NCI-H1694 treated with DMSO at 0.1 percent for 48 hours (cell line): ENCODE data around the gene CPNE1.

ENCODE experiments used
- DNase-seq: peaks from one replicate; lab custom pipeline; 2025; lab: John Stamatoyannopoulos, UW

Gene CPNE1

DNA sequence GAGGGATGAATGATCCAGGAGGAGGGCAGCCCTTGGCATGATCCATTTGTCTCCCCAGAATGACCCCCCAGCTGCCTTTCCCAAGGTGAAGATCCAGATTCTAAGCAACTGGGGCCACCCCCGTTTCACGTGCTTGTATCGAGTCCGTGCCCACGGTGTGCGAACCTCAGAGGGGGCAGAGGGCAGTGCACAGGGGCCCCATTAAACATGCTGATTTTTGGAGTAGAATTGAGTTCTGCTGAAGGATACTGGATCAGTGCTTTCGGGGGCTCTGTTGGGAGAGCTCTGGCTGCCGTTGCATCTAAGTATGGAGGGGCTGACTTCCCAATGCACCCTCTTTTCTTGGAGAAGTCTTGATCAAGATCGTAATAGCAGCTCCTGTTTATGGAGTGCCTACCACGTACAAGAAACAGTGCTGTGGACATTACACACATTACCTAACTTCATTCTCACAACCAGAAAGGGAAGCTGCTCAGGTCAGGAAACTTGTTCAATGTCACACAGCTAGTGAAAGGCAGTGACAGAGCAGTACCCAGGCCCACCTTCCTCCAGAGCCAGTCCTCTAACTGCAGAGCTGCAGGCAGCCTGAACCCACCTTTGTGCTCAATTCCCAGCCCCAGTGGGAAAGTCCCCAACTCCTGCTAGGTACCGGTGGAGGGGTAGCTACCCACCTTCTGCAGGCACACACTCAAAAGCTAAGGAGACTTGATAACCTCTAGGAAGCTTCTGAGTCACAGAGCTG lies 43.7 kb downstream of the CPNE1 start:
- no peak for DNase-seq

DNA sequence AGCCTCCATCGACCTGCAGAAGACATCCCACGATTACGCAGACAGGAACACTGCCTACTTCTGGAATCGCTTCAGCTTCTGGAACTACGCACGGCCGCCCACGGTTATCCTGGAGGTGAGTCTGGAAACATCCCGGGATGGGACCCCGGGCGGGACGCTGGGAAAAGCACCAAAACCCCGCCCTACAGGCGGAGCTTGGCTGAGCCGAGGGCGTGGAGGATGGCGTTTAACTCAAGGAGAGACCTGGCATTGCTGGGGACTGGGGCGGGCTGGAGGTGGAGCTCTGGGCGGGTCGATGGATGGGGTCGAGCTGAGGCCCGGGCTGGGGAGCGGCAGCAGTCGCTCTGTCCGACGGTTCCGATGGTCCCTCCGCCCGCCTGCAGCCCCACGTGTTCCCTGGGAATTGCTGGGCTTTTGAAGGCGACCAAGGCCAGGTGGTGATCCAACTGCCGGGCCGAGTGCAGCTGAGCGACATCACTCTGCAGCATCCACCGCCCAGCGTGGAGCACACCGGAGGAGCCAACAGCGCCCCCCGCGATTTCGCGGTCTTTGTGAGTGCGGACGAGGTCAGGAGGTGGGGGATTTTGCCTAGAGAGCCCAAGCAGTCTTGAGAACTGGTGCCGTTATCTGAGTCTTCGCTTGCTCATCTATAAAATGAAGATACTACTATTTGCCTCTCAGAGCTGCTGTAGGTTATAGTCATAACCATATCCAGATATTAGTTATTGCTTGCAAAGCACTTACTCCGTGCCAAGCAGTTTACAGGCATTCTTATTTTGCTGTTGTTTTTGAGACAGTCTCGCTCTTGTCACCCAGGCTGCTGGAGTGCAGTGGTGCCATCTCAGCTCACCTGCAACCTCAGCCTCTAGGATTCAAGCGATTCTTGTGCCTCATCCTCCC lies 45.3 kb downstream of the CPNE1 start:
- peak; percentile 71 for DNase-seq

DNA sequence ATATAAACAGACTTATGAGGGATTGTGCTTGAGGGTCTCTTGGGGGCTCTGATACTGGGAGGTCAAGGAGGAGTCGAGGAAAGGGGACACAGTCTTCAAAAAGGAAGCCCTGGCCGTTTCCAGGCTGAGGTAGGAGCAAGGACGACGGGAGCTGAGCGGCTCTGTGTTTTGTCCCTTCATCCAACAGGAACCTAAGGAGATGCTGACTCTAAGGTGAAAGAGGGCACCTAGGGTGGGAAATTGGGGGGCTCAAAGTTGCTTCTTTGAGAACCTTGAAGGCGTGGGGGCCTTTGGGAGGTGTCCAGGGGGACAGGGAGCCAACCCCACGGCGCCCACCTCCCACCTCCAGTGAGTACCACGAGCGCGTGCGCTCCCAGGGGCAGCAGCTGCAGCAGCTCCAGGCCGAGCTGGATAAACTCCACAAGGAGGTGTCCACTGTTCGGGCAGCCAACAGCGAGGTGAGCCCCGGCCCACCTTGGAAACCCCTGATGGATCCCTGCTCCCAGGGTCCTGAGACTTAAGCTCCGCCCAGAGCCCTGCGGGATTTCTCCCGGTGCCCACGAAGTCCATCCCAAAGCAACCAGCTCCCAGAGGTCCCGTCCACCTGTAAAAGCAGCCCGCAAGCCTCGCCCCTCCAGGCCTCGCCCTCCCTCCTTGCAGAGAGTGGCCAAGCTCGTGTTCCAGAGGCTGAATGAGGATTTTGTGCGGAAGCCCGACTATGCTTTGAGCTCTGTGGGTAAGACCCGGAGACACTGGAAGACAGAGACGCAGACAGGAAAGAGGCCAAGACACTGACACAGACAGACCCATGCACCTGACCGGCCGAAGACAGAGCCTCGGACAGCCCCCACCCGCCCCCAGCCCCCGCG lies 46.2 kb downstream of the CPNE1 start:
- no peak for DNase-seq

GRCh38 chr20:35617397-35618262 lies 47.1 kb downstream of the CPNE1 start:
- peak; percentile 49 for DNase-seq

GRCh38 chr20:35616465-35617396 lies 48.0 kb downstream of the CPNE1 start:
- peak; percentile 16 for DNase-seq

- DNase-seq, result peak; percentile 98
These were observed 48.8 kb downstream of the CPNE1 start, which contains the start of gene SPAG4 for GRCh38 chr20:35615667-35616464. Gene SPAG4, plus strand, starts transcription at chr20:35615829. Its CDS starts 175 bp downstream, at chr20:35616004.

GRCh38 chr20:35611482-35611881 lies 53.2 kb downstream of the CPNE1 start:
- no peak for DNase-seq

DNA sequence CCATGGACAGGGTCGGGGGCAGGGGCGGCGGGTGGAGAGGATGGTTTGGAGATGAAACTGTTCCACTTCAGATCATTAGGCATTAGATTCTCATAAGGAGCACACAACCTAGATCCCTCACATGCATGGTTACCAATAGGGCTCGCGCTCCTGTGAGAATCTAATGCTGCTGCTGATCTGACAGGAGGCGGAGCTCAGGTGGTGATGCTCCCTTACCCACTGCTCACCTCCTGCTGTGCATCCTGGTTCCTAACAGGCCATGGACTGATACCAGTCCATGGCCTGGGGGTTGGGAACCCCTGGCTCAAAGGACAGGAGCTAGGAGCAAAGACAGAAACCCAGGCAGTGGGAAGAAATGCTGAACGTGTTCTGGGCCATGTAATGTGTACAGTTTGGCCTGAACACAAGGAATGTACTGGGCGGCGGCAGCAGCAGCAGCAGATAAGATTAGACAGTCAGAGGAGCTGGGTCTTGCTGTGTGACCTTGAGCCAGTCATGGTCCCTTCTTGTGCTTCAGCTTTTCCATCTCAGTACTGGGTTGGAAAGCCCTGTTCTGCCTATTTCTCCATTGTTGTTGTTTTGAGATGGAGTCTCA lies 53.8 kb downstream of the CPNE1 start:
- no peak for DNase-seq

DNA sequence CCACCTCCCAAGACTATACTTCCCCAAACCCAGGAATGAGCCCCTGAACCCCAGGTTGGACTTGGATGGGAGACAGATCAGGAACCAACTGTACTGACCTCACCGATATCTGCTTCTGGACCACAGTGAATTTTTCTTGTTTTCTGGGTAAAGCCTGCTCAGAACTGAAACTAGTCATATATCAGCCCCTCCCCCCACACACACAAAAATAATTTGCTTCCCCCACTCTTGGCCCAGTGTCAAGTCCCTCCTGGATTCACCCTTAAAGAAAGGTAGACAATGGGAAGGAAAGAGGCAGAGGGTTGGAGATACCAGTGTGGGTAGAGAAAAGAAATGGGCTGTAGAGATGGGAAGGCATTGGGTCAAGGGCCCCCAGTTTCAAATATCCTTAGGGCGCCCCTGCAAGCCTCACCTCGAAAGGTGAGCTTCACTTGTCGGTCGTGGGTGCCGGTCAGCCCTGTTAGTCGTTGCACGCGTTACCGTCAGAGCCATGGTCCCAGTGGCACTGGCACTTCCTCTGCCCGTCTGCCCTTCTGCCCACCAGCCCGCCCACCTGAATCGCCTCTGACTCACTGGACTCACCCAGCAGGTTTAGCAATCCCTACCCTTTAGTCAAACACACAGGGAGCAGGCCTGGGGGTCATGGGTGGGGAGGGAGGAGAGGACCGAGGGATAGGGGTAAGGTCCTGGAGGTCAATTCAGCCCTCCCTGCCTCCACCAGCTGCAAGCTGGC lies 57.5 kb downstream of the CPNE1 start:
- no peak for DNase-seq

GRCh38 chr20:35606127-35606526 lies 58.6 kb downstream of the CPNE1 start:
- no peak for DNase-seq

DNA sequence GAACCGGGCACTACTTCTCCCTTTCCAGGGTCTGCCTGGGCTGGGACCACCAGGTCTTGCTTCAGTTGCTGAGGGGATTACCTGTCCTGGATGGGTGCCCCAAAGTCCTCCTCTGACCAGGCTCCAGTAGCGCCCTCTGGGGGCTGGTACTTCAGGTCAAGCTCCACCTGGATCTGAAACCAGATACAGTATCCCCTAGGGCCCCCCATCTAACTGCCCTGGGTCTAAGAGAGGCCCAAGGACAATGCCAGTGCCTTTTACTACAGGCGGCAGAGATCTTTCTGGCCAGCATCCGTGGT lies 60.3 kb downstream of the CPNE1 start:
- DNase-seq, result no peak

- DNase-seq, result no peak
These were observed 60.8 kb downstream of the CPNE1 start for GRCh38 chr20:35603695-35604448.

DNA sequence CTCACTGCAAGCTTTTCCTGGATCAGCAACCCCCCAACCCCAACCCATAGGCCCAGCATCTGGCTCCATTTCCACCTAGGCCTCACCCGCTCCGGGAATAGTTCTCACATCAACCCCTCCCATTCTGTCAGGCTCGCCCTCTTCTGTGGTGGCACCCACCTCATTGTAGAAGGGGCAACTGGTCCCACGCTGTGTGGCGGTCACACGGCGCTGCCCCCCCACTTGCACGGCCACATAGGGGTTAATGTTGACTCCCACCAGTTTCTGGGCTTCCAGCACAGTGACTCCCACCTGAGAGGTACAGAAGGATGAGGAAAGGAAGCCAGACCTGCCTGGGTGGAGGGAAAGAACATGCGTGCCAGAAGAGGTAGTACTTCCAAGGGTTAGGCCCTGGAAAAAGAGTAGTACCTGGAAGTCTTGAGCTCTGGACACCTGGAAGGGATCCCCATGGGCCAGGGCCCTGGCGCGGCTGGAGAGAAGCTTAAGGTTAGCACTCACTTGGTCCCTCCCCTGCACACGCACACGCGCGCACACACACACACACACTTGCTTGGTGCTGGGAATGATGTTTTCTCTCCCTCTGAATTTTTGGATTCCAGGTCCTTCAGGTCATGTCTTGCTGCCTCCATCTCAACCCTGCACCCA lies 61.7 kb downstream of the CPNE1 start:
- no peak for DNase-seq

- no peak for DNase-seq
These were observed 62.7 kb downstream of the CPNE1 start for GRCh38 chr20:35601990-35602389.

GRCh38 chr20:35600993-35601973 lies 63.4 kb downstream of the CPNE1 start:
- peak; percentile 20 for DNase-seq
